ENCODE measurements around the gene THOC6.

DNA sequence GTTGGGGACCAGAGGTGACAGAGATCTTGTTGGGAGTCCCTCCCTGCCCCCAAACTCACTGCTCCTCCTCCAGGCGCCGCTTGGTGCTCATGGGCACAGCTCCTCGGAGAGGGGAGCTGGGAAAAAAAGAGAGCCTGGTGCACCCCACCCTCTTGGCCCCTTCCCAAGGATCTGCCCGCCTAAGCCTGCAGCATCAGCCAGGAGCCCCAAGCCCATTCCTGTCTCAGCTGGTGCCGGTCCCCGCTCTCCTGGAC lies 493 bp upstream of the THOC6 start:
- TF ChIP-seq, protein P1, sequence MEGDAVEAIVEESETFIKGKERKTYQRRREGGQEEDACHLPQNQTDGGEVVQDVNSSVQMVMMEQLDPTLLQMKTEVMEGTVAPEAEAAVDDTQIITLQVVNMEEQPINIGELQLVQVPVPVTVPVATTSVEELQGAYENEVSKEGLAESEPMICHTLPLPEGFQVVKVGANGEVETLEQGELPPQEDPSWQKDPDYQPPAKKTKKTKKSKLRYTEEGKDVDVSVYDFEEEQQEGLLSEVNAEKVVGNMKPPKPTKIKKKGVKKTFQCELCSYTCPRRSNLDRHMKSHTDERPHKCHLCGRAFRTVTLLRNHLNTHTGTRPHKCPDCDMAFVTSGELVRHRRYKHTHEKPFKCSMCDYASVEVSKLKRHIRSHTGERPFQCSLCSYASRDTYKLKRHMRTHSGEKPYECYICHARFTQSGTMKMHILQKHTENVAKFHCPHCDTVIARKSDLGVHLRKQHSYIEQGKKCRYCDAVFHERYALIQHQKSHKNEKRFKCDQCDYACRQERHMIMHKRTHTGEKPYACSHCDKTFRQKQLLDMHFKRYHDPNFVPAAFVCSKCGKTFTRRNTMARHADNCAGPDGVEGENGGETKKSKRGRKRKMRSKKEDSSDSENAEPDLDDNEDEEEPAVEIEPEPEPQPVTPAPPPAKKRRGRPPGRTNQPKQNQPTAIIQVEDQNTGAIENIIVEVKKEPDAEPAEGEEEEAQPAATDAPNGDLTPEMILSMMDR (IDR thresholded peaks at IDR 0.05): no peak
- TF ChIP-seq POLR2AphosphoS5 (IDR thresholded peaks at IDR 0.05): no peak
- no peak for TF ChIP-seq EP300 (IDR thresholded peaks at IDR 0.05; ENCODE audit: low read depth)
- TF ChIP-seq POLR2A (IDR thresholded peaks at IDR 0.05): no peak

Measured in transverse colon (tissue), 4 donors.